ENCODE data around the gene TPRN.

- TF ChIP-seq CTCF (IDR thresholded peaks at IDR 0.05), result no peak
- TF ChIP-seq POLR2A (IDR thresholded peaks at IDR 0.05), result no peak
These were observed 18.9 kb downstream of the TPRN start for GRCh38 chr9:137181680-137182079.

Measured in body of pancreas (tissue), 4 donors.